22Rv1 (cell line): ENCODE measurements around the gene FRMD8.
"Not testable (repeated sequence)": the region's sequence is repeated elsewhere in the genome, so short reads cannot be mapped to it uniquely, and the experiment has no call there.

Experiments used
- CTCF ChIP-seq: fragments of 450-650 bp; IDR thresholded peaks from 2 replicates; pipeline ENCODE4 v1.5.1; 2017; ENCODE audit warnings: mild to moderate bottlenecking
- ZFX ChIP-seq: fragments of 450-650 bp; IDR thresholded peaks from 2 replicates; pipeline ENCODE4 v1.6.1; 2017; ENCODE audit warnings: antibody characterized with exemption, borderline replicate concordance

DNA sequence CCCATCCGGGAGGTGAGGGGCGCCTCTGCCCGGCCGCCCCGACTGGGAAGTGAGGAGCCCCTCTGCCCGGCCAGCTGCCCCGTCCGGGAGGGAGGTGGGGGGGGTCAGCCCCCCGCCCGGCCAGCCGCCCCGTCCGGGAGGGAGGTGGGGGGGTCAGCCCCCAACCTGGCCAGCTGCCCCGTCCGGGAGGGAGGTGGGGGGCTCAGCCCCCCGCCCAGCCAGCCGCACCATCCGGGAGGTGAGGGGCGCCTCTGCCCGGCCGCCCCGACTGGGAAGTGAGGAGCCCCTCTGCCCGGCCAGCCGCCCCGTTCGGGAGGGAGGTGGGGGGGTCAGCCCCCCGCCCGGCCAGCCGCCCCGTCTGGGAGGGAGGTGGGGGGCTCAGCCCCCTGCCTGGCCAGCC, 64.9 kb downstream of the FRMD8 start:
- not testable (repeated sequence) for TF ChIP-seq CTCF, ZFX
